OCI-LY7 (cell line): ENCODE data around the gene CCDC70. TPM values are rescaled to one million over a fixed set of nuclear protein-coding genes. Genes with fewer than 3 reads are reported as not detected.

Experiments used
- BruUV-seq: library from RNA; stranded (reverse); fragments of 400-500 nt; replicated peaks from 2 replicates; lab custom pipeline; 2021; lab: Mats Ljungman, UMichigan
- CTCF ChIA-PET: fragments of 300-600 bp; sonication (Branson Sonifier 250); formaldehyde crosslinking; loops from one replicate; lab custom pipeline; 2022; ENCODE audit warnings: antibody characterized with exemption; ENCODE audit not compliant: unreplicated experiment; lab: Charles Lee
- POLR2A ChIA-PET: fragments of 300-600 bp; sonication (Branson Sonifier 250); formaldehyde crosslinking; loops from one replicate; lab custom pipeline; 2022; ENCODE audit warnings: antibody characterized with exemption; lab: Charles Lee
- DNase-seq: peaks from one replicate; pipeline ENCODE4 v3.0.0-alpha.2; 2015; ENCODE audit warnings: low spot score
- H2AFZ ChIP-seq: fragments of 200-600 bp; sonication (generic), shearing (Covaris generic); 2 replicates; pipeline ENCODE4 v1.6.1; 2014; ENCODE audit warnings: mild to moderate bottlenecking, antibody characterized with exemption, low read length, moderate library complexity
- H3K27ac ChIP-seq: fragments of 200-600 bp; sonication (generic); 2 replicates; pipeline ENCODE4 v1.5.1; 2014; ENCODE audit warnings: mixed run types, low read depth, mild to moderate bottlenecking, moderate library complexity, low read length, inconsistent platforms; ENCODE audit not compliant: poor library complexity, severe bottlenecking
- H3K36me3 ChIP-seq: fragments of 200-600 bp; sonication (generic); 2 replicates; pipeline ENCODE4 v1.6.1; 2014; ENCODE audit warnings: mild to moderate bottlenecking, antibody characterized with exemption, low read length, moderate library complexity, mixed read lengths; ENCODE audit not compliant: insufficient read depth
- H3K4me1 ChIP-seq: fragments of 200-600 bp; sonication (generic); 2 replicates; pipeline ENCODE4 v1.5.1; 2014; ENCODE audit warnings: mild to moderate bottlenecking, low read length; ENCODE audit not compliant: insufficient read depth, poor library complexity, severe bottlenecking
- H3K4me2 ChIP-seq: fragments of 200-600 bp; sonication (generic); 2 replicates; pipeline ENCODE4 v1.6.1; 2014; ENCODE audit warnings: mild to moderate bottlenecking, low read length
- H3K4me3 ChIP-seq: fragments of 200-600 bp; sonication (generic); 2 replicates; pipeline ENCODE4 v1.5.1; 2014; ENCODE audit warnings: mild to moderate bottlenecking, low read depth, low read length; ENCODE audit not compliant: poor library complexity, severe bottlenecking
- H3K79me2 ChIP-seq: fragments of 200-600 bp; sonication (generic); 2 replicates; pipeline ENCODE4 v1.6.1; 2016; ENCODE audit warnings: low read depth, mild to moderate bottlenecking, low read length, moderate library complexity, mixed read lengths; ENCODE audit not compliant: insufficient read depth
- H3K9me2 ChIP-seq: fragments of 200-600 bp; sonication (generic); 2 replicates; pipeline ENCODE4 v1.6.1; 2016; ENCODE audit warnings: mild to moderate bottlenecking, low read length, mixed read lengths; ENCODE audit not compliant: insufficient read depth
- H3K9me3 ChIP-seq: fragments of 200-600 bp; sonication (generic); 2 replicates; pipeline ENCODE4 v1.6.1; 2014; ENCODE audit warnings: mild to moderate bottlenecking, mixed run types, low read length, mixed read lengths
- H4K20me1 ChIP-seq: fragments of 200-600 bp; sonication (generic); 2 replicates; pipeline ENCODE4 v1.6.1; 2014; ENCODE audit warnings: mild to moderate bottlenecking, antibody characterized with exemption, low read length, moderate library complexity, mixed read lengths; ENCODE audit not compliant: insufficient read depth
- CTCF ChIP-seq: fragments of 200-600 bp; sonication (generic); conservative IDR thresholded peaks from 2 replicates; pipeline ENCODE4 v1.5.1; 2014; ENCODE audit warnings: mild to moderate bottlenecking, antibody characterized with exemption, low read length, moderate library complexity, mixed read lengths
- EZH2phosphoT487 ChIP-seq: fragments of 200-600 bp; sonication (generic); IDR thresholded peaks from 2 replicates; pipeline ENCODE4 v1.6.1; 2018; ENCODE audit warnings: low read depth, borderline replicate concordance, mild to moderate bottlenecking, mixed run types, antibody characterized with exemption, low read length, moderate library complexity, mixed read lengths
- intact Hi-C: fragments of 100-400 bp; cut with micrococcal nuclease; formaldehyde crosslinking; loops from one replicate; pipeline ENCODE4 v1.10.0; 2022; ENCODE audit not compliant: unreplicated experiment
- total RNA-seq, 2 experiments: library from RNA; depleted of rRNA in 1 of 2; stranded (reverse); fragments of >200 nt in 1 of 2; shearing (Covaris generic) in 1 of 2; gene quantifications; 2 replicates each; pipeline ENCODE4 v1.2.3, GENCODE V29; 2014 to 2022

The CCDC70 gene
- total RNA-seq, 2 experiments from 2014 or later = not detected

- CTCF ChIA-PET = no interaction called here
- no peaks in the 10 kb centered on the region for H3K36me3 ChIP-seq
- H3K4me2 ChIP-seq = no peak overlapping the region
- TF ChIP-seq EZH2phosphoT487 (no peak), CTCF (no peak)
- H3K9me2 ChIP-seq = no peaks in the 10 kb centered on the region
- no peak overlapping the region for H2AFZ ChIP-seq
- no TSS peak for BruUV-seq
- DNase-seq = no peak
- no peak overlapping the region for H3K4me3 ChIP-seq
- H3K79me2 ChIP-seq = no peaks in the 10 kb centered on the region
- no peaks in the 10 kb centered on the region for H4K20me1 ChIP-seq
- intact Hi-C loops = no loop called here
- H3K27ac ChIP-seq = no peak overlapping the region
- POLR2A ChIA-PET = interaction anchor here (1.4 kb wide), 1 partner anchor 29 kb away, joined by 3 read pairs; no protein-coding TSS in a partner anchor
- H3K4me1 ChIP-seq = no peaks in the 10 kb centered on the region
- H3K9me3 ChIP-seq = no peaks in the 10 kb centered on the region
Measured at GRCh38 chr13:51856027-51856736, 5.6 kb upstream of the CCDC70 start.

GRCh38 chr13:51856998-51857397 lies 4.8 kb upstream of the CCDC70 start:
- H3K4me1 ChIP-seq = no peaks in the 10 kb centered on the region
- H3K79me2 ChIP-seq = no peaks in the 10 kb centered on the region
- no peak overlapping the region for H3K27ac ChIP-seq
- no peak overlapping the region for H3K4me2 ChIP-seq
- H3K4me3 ChIP-seq = no peak overlapping the region
- H2AFZ ChIP-seq = no peak overlapping the region
- H3K9me3 ChIP-seq = no peaks in the 10 kb centered on the region
- H4K20me1 ChIP-seq = no peaks in the 10 kb centered on the region
- ChIA-PET CTCF (no interaction called here), POLR2A (interaction anchor here (1.4 kb wide), 1 partner anchor 30 kb away, joined by 3 read pairs; no protein-coding TSS in a partner anchor)
- H3K9me2 ChIP-seq = no peaks in the 10 kb centered on the region
- no peak for DNase-seq
- BruUV-seq = no TSS peak
- intact Hi-C loops = no loop called here
- no peaks in the 10 kb centered on the region for H3K36me3 ChIP-seq
- no peak for TF ChIP-seq CTCF
- no peak for TF ChIP-seq EZH2phosphoT487

- no peak overlapping the region for H3K4me3 ChIP-seq
- no peaks in the 10 kb centered on the region for H4K20me1 ChIP-seq
- ChIA-PET CTCF (no interaction called here), POLR2A (no interaction called here)
- no peaks in the 10 kb centered on the region for H3K9me2 ChIP-seq
- H3K36me3 ChIP-seq = no peaks in the 10 kb centered on the region
- no TSS peak for BruUV-seq
- H3K27ac ChIP-seq = no peak overlapping the region
- no peak overlapping the region for H3K4me2 ChIP-seq
- intact Hi-C loops = no loop called here
- DNase-seq = no peak
- no peak overlapping the region for H2AFZ ChIP-seq
- no peaks in the 10 kb centered on the region for H3K79me2 ChIP-seq
- no peaks in the 10 kb centered on the region for H3K4me1 ChIP-seq
- TF ChIP-seq CTCF (no peak), EZH2phosphoT487 (no peak)
- no peaks in the 10 kb centered on the region for H3K9me3 ChIP-seq
Measured at GRCh38 chr13:51858433-51859247, 3.1 kb upstream of the CCDC70 start.
